Suprapubic skin (tissue), 3 donors: ENCODE results near the gene KRTAP19-8.

Source experiments
- CTCF ChIP-seq, 2 donors: fragments of 200-600 bp in 1 of 2; fragments of 450-650 bp in 1 of 2; sonication (generic) in 1 of 2; IDR thresholded peaks; one replicate each; pipeline ENCODE4 v1.5.1; 2016 to 2019; ENCODE audit warnings: antibody characterized with exemption in 2 of 2, mild to moderate bottlenecking in 1 of 2, moderate library complexity in 1 of 2
- POLR2A ChIP-seq, 2 donors: fragments of 450-650 bp; IDR thresholded peaks; one replicate each; pipeline ENCODE4 v1.6.1; 2017; ENCODE audit warnings: antibody characterized with exemption in 2 of 2, mild to moderate bottlenecking in 2 of 2, moderate library complexity in 2 of 2

GRCh38 chr21:31064803-31065202 is 26.5 kb upstream of the KRTAP19-8 start:
- no peak for TF ChIP-seq POLR2A (IDR thresholded peaks at IDR 0.05)
- TF ChIP-seq CTCF (IDR thresholded peaks at IDR 0.05): no peak
